PC-3 (cell line): ENCODE measurements around the gene PTPRN2.

ENCODE experiments used
- CTCF ChIP-seq: fragments of 300-600 bp; sonication (generic); conservative IDR thresholded peaks from 2 replicates; pipeline ENCODE4 v1.5.1; 2017; ENCODE audit warnings: antibody characterized with exemption, low read depth, mild to moderate bottlenecking, low read length
- EZH2 ChIP-seq: fragments of 300-600 bp; sonication (generic); IDR thresholded peaks from one replicate; pipeline ENCODE4 v1.6.1; 2017; ENCODE audit warnings: antibody characterized with exemption, mild to moderate bottlenecking, low read length; ENCODE audit not compliant: unreplicated experiment
- EZH2phosphoT487 ChIP-seq: fragments of 300-600 bp; sonication (generic); IDR thresholded peaks from 2 replicates; pipeline ENCODE4 v1.6.1; 2018; ENCODE audit warnings: mild to moderate bottlenecking, antibody characterized with exemption, low read length, borderline replicate concordance

DNA sequence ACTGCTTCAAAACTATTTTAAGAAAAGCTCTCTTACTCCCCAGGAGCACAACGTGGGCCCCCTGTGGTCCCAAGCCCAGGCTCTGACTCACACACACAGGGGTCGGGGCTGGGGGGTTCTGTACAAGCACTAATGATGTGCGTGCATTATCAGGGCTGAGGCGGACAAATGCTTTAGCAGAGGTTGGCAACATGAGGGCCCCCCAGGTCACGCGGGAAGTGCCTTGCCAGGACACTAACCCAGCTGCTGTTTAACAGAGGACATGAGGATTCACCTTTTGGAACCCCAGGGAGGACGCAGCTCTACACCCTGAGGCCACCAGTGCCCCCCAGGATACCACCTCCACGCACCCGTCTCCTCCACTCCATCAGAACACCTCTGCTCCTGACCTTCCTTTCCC is 908.0 kb downstream of the PTPRN2 start:
- TF ChIP-seq CTCF (no peak), EZH2 (no peak), EZH2phosphoT487 (no peak)
